Measurements from ENCODE around the gene SOX8. TPM values are rescaled to one million over a fixed set of nuclear protein-coding genes. Genes with fewer than 3 reads are reported as not detected.

SOX8 gene
- polyA plus RNA-seq, 1 donor from 2014 or later, result 3.9 TPM

- Histone ChIP-seq H3F3A (ENCODE audit: insufficient read depth, low read length, poor library complexity, severe bottlenecking) (no peaks in the 10 kb centered on the region), H3K36me3 (ENCODE audit: insufficient read depth, low read length) (peaks cover 6% of the 10 kb centered on the region), H2AFZ (ENCODE audit: low read depth, low read length) (no peak overlapping the region), H3K27me3 (ENCODE audit: insufficient read depth, low read depth, low read length) (no peaks in the 10 kb centered on the region), H3K9me2 (ENCODE audit: insufficient read depth, low read length) (no peaks in the 10 kb centered on the region), H3K4me3 (ENCODE audit: low read length) (no peak overlapping the region), H3K9ac (ENCODE audit: low read length) (no peak overlapping the region), H3K27ac (ENCODE audit: low read length) (no peak overlapping the region), H4K20me1 (ENCODE audit: insufficient read depth) (no peaks in the 10 kb centered on the region), H3K4me2 (ENCODE audit: low read length) (no peak overlapping the region), H3K9me3 (ENCODE audit: low read length) (no peaks in the 10 kb centered on the region), H3K79me2 (replicated peaks; ENCODE audit: insufficient read depth, low read length) (no peaks in the 10 kb centered on the region)
- TF ChIP-seq RAD21 (conservative IDR thresholded peaks at IDR 0.05) (no peak), SMC3 (conservative IDR thresholded peaks at IDR 0.05; ENCODE audit: poor library complexity) (no peak)
Observed at GRCh38 chr16:943971-944370, 37.6 kb upstream of the SOX8 start.

GRCh38 chr16:945271-946047 is 36.1 kb upstream of the SOX8 start:
- Histone ChIP-seq H3K4me2 (ENCODE audit: low read length) (no peak overlapping the region), H3K4me3 (ENCODE audit: low read length) (no peak overlapping the region), H3K27ac (ENCODE audit: low read length) (no peak overlapping the region), H3K9ac (ENCODE audit: low read length) (no peak overlapping the region), H3K9me2 (ENCODE audit: insufficient read depth, low read length) (no peaks in the 10 kb centered on the region), H2AFZ (ENCODE audit: low read depth, low read length) (no peak overlapping the region), H4K20me1 (ENCODE audit: insufficient read depth) (no peaks in the 10 kb centered on the region), H3K79me2 (replicated peaks; ENCODE audit: insufficient read depth, low read length) (no peaks in the 10 kb centered on the region), H3K36me3 (ENCODE audit: insufficient read depth, low read length) (no peaks in the 10 kb centered on the region), H3K27me3 (ENCODE audit: insufficient read depth, low read depth, low read length) (no peaks in the 10 kb centered on the region), H3F3A (ENCODE audit: insufficient read depth, low read length, poor library complexity, severe bottlenecking) (no peaks in the 10 kb centered on the region), H3K9me3 (ENCODE audit: low read length) (no peaks in the 10 kb centered on the region)
- TF ChIP-seq REST (IDR thresholded peaks at IDR 0.05; ENCODE audit: borderline replicate concordance) (no peak), SMC3 (conservative IDR thresholded peaks at IDR 0.05; ENCODE audit: poor library complexity) (no peak), RAD21 (conservative IDR thresholded peaks at IDR 0.05) (no peak), MXI1 (conservative IDR thresholded peaks at IDR 0.05; ENCODE audit: poor library complexity, severe bottlenecking) (no peak), TAF1 (IDR thresholded peaks at IDR 0.05; ENCODE audit: low read depth) (no peak), EP300 (conservative IDR thresholded peaks at IDR 0.05; ENCODE audit: poor library complexity, severe bottlenecking) (no peak), CTCF (IDR thresholded peaks at IDR 0.05; ENCODE audit: poor library complexity, severe bottlenecking) (no peak), POLR2AphosphoS5 (IDR thresholded peaks at IDR 0.05) (no peak), EZH2 (IDR thresholded peaks at IDR 0.05; ENCODE audit: borderline replicate concordance, insufficient read depth, low read length, poor library complexity, severe bottlenecking) (no peak)

Measured in neural cell (in vitro differentiated cells).